Upper lobe of left lung (tissue), 6 donors: ENCODE measurements around the gene RAB34. TPM values are rescaled to one million over a fixed set of nuclear protein-coding genes. Genes with fewer than 3 reads are reported as not detected.

Experiments
- ATAC-seq, 2 donors: fragments of 200-7000 bp; cut with Tn5 transposase; one replicate each; pipeline ENCODE4 v1.9.1; 2022; ENCODE audit warnings: mild to moderate bottlenecking in 2 of 2, moderate library complexity in 2 of 2; ENCODE audit not compliant: low FRiP score in 2 of 2
- DNase-seq, 2 donors: peaks; one replicate each; pipeline ENCODE4 v3.0.0-alpha.2; 2019 to 2020
- H3K27ac ChIP-seq, 4 donors: fragments of 200-600 bp; sonication (generic); one replicate each; pipeline ENCODE4 v1.5.1; 2016 to 2019
- H3K27me3 ChIP-seq, 4 donors: fragments of 200-600 bp; sonication (generic); one replicate each; pipeline ENCODE4 v1.5.1; 2017 to 2019
- H3K36me3 ChIP-seq, 4 donors: fragments of 200-600 bp; sonication (generic); one replicate each; pipeline ENCODE4 v1.5.1; 2016 to 2019
- H3K4me1 ChIP-seq, 4 donors: fragments of 200-600 bp; sonication (generic); one replicate each; pipeline ENCODE4 v1.5.1; 2018 to 2019
- H3K4me3 ChIP-seq, 4 donors: fragments of 200-600 bp; sonication (generic); one replicate each; pipeline ENCODE4 v1.5.1; 2017 to 2019; ENCODE audit warnings: mild to moderate bottlenecking in 2 of 4, moderate library complexity in 1 of 4
- H3K9me3 ChIP-seq, 4 donors: fragments of 200-600 bp; sonication (generic); one replicate each; pipeline ENCODE4 v1.5.1; 2018 to 2019
- CTCF ChIP-seq, 6 experiments: fragments of 450-650 bp in 4 of 6; fragments of 200-600 bp in 2 of 6; sonication (generic) in 2 of 6; IDR thresholded peaks; one replicate each; pipeline ENCODE4 v1.5.1; 2016 to 2019; ENCODE audit warnings: antibody characterized with exemption in 6 of 6
- EP300 ChIP-seq, 4 donors: sonication (generic); formaldehyde crosslinking; IDR thresholded peaks; one replicate each; pipeline ENCODE4 v1.5.1; 2017; ENCODE audit warnings: antibody characterized with exemption in 4 of 4, control low read depth in 2 of 4
- POLR2A ChIP-seq, 4 donors: fragments of 450-650 bp; IDR thresholded peaks; one replicate each; pipeline ENCODE4 v1.5.1; 2016 to 2017; ENCODE audit warnings: antibody characterized with exemption in 4 of 4, mild to moderate bottlenecking in 2 of 4
- POLR2AphosphoS5 ChIP-seq, 2 donors: sonication (generic); formaldehyde crosslinking; IDR thresholded peaks; one replicate each; pipeline ENCODE4 v1.5.1; 2017; ENCODE audit warnings: antibody characterized with exemption in 2 of 2
- WGBS, 2 donors: methylation state at CpG; one replicate each; pipeline ENCODE4 v1.1.5; 2017 to 2018; 5-methylcytosine and 5-hydroxymethylcytosine counted together
- total RNA-seq, 6 donors: library from RNA; depleted of rRNA in 4 of 6; stranded (reverse); fragments of >200 nt in 4 of 6; gene quantifications; one replicate each; pipeline versions ENCODE4 v1.1.0 to v1.2.1, GENCODE V29; 2016 to 2021
- donor health status: DM: no; HTN: no; CAD: no; lungs with moderate emphysema.
- donor health status: DM: no; HTN: yes; CAD: no; lungs with severe emphysema.

The RAB34 gene
- total RNA-seq, 6 donors from 2014 or later: 69.5 to 123 (median 85.5) TPM

DNA sequence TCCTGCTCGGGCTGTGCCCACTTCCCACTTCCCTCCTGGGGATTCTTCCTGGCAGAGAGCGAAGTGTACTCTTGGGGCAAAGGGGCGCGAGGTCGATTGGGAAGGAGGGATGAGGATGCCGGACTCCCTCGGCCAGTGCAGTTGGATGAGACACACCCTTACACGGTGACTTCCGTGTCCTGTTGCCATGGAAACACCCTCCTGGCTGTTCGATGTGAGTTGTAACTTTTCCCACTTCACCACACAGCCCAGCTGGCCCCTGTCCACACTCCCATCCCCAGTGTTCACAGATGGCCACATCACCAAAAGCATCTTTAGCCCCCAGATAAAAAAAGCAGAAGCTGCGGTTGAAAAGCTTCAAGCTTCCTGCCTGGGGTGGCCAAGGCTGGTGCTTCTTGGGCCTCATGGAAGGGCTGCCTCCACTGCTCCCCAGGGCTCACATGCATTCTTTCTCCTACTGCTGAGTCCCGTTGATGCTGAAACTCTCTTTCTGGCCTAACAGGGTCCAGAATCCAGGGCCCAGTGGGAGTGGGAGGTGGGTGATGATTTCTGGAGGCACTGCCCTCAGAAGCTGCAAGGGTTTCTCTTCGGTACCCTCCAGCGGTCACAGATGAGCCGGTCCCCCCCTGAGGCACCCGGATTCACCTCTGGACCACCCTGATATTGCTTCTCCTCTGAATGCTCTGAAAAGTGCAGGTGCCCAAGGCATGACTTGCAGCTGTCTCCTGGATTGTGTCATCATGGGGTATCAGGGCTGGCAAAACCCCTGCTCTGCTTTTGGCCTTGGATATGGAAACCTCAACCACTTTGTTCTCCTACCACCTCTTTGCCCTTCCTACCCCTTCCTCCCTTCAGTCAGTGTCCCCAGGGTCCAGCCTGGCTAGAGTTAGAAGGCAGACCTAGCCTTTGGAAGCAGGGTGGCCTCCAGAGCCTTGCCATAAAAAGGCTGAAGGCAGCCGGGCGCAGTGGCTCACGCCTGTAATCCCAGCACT, 24.0 kb upstream of the RAB34 start:
- DNase-seq (no peak), ATAC-seq (no peak)
- Histone ChIP-seq H3K9me3 (no peaks in the 10 kb centered on the region), H3K4me1 (peaks cover 24 to 53% (median 40%) of the 10 kb centered on the region in 4 donors), H3K27me3 (no peaks in the 10 kb centered on the region), H3K4me3 (no peak overlapping the region), H3K27ac (peak overlapping the region in 3 of 4 donors; percentile 3 to 97 (median 95)), H3K36me3 (no peaks in the 10 kb centered on the region)
- WGBS, 2 donors: 70 to 74% methylated on average over 19 of the region's 19 CpGs
- TF ChIP-seq POLR2AphosphoS5 (IDR thresholded peaks at IDR 0.05): no peak
- no peak for TF ChIP-seq EP300 (IDR thresholded peaks at IDR 0.05)

DNA sequence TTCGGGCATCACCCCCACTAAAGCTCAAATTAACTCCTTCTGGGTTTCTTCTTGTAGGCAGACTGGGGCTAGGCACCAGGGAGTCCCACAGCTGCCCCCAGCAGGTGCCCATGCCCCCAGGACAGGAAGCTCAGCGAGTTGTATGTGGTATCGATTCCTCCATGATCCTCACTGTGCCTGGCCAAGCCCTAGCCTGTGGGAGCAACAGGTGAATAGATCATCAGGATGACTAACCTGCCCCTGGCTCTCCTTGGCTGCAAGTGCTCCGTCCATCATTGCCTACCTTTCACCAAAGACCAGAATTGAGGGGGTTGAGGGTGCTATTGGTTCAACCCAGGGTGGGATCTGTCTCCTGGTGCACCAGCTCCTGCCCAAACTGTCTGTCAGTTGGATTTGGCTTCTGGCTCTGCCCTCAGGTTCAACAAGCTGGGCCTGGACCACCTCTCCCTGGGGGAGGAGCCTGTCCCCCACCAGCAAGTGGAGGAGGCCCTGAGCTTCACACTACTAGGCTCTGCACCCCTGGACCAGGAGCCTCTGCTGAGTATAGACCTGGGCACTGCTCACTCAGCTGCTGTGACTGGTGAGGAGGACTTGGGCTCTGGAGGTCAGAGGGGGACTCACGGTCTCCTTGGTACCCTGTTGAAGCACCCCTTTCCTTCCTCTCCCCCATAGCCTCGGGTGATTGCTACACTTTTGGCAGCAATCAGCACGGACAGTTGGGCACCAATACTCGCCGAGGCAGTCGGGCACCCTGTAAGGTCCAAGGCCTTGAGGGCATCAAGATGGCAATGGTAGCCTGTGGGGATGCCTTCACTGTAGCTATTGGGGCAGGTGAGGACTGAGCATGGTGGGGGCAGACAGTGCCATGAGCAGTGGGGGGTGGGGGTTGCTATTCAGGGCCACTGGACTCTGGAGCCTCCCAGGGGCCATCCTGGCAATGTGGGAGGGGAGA, 23.0 kb upstream of the RAB34 start:
- no peak overlapping the region for H3K4me3 ChIP-seq
- TF ChIP-seq POLR2AphosphoS5 (IDR thresholded peaks at IDR 0.05): no peak
- TF ChIP-seq POLR2A (IDR thresholded peaks at IDR 0.05): no peak
- no peak for TF ChIP-seq CTCF (IDR thresholded peaks at IDR 0.05)
- H3K36me3 ChIP-seq: no peaks in the 10 kb centered on the region
- ATAC-seq: no peak
- no peak for DNase-seq
- WGBS, 2 donors: 74 to 85% methylated on average over 6 to 10 of the region's 10 CpGs
- H3K4me1 ChIP-seq: peaks cover 14 to 44% (median 30%) of the 10 kb centered on the region in 4 donors
- no peaks in the 10 kb centered on the region for H3K9me3 ChIP-seq
- peak overlapping the region in 1 of 4 donors; percentile 35 for H3K27ac ChIP-seq
- no peaks in the 10 kb centered on the region for H3K27me3 ChIP-seq

- ATAC-seq (no peak), DNase-seq (no peak)
These were observed 21.2 kb upstream of the RAB34 start for GRCh38 chr17:28738680-28739384.

DNA sequence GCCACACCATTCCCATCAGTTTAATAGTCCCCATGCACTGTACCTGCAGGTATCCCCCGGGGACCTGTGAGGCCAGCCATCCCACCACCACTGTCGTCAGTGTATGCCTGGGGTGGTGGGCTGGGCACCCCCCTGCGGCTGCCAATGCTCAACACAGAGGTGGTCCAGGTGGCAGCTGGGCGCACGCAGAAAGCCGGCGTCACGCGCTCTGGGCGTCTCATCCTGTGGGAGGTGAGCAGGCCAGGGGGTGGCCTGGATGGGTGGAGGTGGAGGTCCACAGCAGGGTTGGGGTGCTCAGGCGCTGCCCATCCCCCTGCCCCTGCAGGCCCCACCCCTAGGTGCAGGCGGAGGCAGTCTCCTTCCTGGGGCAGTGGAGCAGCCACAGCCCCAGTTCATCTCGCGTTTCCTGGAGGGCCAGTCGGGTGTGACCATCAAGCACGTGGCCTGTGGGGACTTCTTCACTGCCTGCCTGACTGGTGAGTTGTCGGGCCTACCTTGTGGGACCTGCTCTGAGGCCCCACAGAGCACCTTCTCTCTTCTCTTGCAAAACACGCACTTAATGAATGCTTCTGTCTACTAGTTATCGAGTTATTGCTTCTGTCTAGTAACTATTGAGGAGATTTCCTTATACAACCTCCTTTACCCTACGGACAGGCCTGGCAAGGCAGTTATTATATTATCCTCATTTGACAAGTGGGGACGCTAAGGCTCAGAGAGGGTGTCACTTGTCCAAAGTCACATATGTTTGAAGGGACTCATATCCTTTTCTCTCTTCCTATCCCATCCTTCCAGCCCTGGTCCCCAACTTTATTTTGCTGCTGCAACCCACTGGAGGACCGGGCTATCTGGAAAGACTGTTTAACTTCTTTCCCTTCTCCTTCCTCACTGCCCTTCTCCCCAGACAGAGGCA, 20.4 kb upstream of the RAB34 start:
- ATAC-seq (no peak), DNase-seq (peak in 1 of 2 donors; percentile 84)
- no peak overlapping the region for H3K27ac ChIP-seq
- no peaks in the 10 kb centered on the region for H3K27me3 ChIP-seq
- WGBS, 2 donors: 87 to 95% methylated on average over 9 to 20 of the region's 22 CpGs
- no peak overlapping the region for H3K4me3 ChIP-seq
- H3K9me3 ChIP-seq: no peaks in the 10 kb centered on the region
- H3K36me3 ChIP-seq: no peaks in the 10 kb centered on the region
- TF ChIP-seq POLR2AphosphoS5 (IDR thresholded peaks at IDR 0.05) (no peak), POLR2A (IDR thresholded peaks at IDR 0.05) (no peak), EP300 (IDR thresholded peaks at IDR 0.05) (no peak), CTCF (IDR thresholded peaks at IDR 0.05) (no peak)
- peaks cover under 1 to 20% (median 11%) of the 10 kb centered on the region in 4 donors for H3K4me1 ChIP-seq

More at GRCh38 chr17:28738680-28739384, 21.2 kb upstream of the RAB34 start:
- no peaks in the 10 kb centered on the region for H3K9me3 ChIP-seq
- no peak overlapping the region for H3K27ac ChIP-seq
- H3K36me3 ChIP-seq: no peaks in the 10 kb centered on the region
- no peaks in the 10 kb centered on the region for H3K27me3 ChIP-seq
- WGBS, 2 donors: 85 to 87% methylated on average over 10 of the region's 10 CpGs
- peaks cover 6 to 27% (median 16%) of the 10 kb centered on the region in 4 donors for H3K4me1 ChIP-seq
- no peak overlapping the region for H3K4me3 ChIP-seq
- no peak for TF ChIP-seq POLR2A (IDR thresholded peaks at IDR 0.05)
- no peak for TF ChIP-seq CTCF (IDR thresholded peaks at IDR 0.05)
- no peak for TF ChIP-seq EP300 (IDR thresholded peaks at IDR 0.05)
- TF ChIP-seq POLR2AphosphoS5 (IDR thresholded peaks at IDR 0.05): no peak
